ENCODE data around the gene CARD9.

- TF ChIP-seq EZH2phosphoT487 (IDR thresholded peaks at IDR 0.05; ENCODE audit: insufficient read depth, low read depth), result no peak
- no peak for TF ChIP-seq EZH2 (IDR thresholded peaks at IDR 0.05; ENCODE audit: insufficient read depth, poor library complexity, severe bottlenecking)
Measured at GRCh38 chr9:136372561-136373299, 739 bp downstream of the CARD9 start.
